Stimulated activated CD8-positive, alpha-beta memory T cell treated with anti-CD3 and anti-CD28 coated beads, Interleukin-12 subunit alpha, Interleukin-12 subunit beta, amount 100 ng/mL, for 4 hours (primary cell): ENCODE measurements around the gene ZSWIM5.
"Not testable (repeated sequence)": the region's sequence is repeated elsewhere in the genome, so short reads cannot be mapped to it uniquely, and the experiment has no call there.

Source experiments
- DNase-seq: peaks from one replicate; pipeline ENCODE4 v3.0.0-alpha.2; 2020; ENCODE audit warnings: low read depth

Gene ZSWIM5

GRCh38 chr1:45205910-45206721, at the start of gene ZSWIM5:
TSS of gene ZSWIM5 (minus strand) at chr1:45206605. CDS start at chr1:45206350, 255 bp downstream.
- DNase-seq, result peak; percentile 41

DNA sequence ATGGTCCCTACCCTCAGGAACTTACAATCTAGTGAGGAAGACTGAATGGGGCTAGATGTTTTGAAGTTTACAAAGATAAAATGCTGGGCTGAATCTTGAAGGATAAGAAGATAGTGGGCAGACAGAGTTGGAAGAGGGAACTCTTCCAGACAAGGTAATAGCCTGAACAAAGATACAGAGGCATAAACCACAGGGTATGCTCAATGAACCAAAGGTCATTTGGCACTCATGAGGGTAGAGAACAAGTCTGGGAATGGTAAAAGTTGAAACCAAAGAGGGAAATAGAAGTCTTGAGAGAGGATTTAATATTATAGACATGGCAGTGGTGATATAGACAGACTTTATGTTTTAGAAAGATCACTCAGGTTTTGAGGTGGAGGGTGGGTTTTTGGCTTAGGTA, 48.1 kb upstream of the ZSWIM5 start:
- DNase-seq, result no peak

DNA sequence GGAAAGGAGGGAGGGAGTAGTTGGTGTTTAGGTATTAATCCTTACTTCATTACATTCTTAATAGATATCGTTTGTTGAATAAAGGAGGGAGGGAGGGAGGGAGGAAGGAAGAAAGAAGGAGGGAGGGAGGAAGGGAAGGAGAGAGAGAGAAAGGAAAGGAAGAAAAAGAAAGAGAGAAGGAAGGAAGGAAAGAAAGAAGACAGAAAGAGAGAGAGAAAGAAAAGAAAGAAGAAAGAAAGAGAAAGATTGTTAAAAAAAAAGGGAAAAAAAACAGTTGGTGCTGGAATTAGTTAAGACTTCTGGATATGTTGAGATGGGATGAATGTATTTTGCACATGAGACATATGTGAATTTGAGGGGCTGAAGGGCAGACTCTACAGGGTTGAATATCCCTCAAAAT, 44.1 kb upstream of the ZSWIM5 start:
- no peak for DNase-seq

GRCh38 chr1:45248004-45248403, 41.6 kb upstream of the ZSWIM5 start:
- not testable (repeated sequence) for DNase-seq

GRCh38 chr1:45246760-45247159, 40.4 kb upstream of the ZSWIM5 start:
- no peak for DNase-seq

DNA sequence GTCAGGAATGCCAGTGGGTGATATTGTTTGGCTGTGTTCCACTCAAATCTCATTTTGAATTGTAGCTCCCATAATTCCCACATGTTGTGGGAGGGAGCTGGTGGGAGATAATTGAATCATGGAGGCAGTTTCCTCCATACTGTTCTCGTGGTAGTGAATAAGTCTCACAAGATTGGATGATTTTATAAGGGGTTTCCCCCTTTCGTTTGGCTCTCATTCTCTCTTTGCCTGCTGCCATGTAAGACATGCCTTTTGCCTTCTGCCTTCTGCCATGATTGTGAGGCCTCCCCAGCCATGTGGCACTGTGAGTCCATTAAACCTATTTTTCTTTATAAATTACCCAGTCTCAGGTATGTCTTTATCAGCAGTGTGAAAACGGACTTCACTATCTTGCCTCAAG, 40.0 kb upstream of the ZSWIM5 start:
- DNase-seq, result not testable (repeated sequence)

DNA sequence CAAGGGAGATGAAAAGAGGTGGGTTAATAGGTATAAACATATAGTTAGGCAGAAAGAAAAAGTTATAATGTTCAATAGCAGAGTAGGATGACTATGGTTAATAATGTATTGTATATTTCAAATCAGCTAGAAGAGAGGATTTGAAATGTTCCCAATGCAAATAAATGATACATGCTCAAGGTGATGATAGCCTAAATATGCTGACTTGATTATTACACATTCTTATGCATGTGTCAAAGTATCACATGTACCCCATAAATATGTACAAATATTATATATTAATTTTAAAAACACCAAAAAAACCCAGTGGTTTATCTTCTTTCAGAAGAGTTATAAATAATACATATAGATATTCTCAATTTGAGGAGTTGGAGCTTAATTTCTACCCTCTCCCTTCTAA, 38.3 kb upstream of the ZSWIM5 start:
- DNase-seq, result no peak

DNA sequence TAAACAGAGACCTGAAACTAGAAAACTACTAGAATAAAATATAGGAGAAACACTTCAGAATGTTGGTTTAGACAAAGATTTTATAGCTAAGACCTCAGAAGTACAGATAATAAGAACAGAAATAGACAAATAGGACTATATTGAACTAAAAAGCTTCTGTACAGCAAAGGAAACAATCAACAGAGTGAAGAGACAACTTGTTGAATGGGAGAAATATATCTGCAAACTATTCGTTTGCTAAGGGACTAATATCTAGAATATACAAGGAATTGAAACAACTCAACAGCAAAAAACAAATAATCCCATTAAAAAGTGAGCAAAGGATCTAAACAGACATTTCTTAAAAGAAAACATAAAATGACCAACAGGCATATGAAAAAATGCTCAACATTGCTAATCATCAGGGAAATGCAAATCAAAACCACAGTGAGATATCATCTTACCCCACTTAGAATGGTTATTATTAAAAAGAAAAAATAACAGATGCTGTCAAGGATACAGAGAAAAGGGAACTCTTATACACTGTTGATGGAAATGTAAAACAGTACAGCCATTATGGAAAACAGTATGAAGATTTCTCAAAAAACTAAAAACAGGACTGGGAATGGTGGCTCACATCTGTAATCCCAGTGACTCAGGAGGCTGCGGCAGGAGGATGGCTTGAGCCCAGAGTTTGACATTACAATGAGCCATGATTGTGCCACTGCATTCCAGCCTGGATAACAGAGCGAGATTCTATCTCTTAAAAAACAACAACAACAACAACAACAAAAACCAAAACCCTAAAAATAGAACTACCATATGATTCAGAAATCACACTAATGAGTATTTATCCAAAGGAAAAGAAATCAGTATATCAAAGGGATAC, 37.3 kb upstream of the ZSWIM5 start:
- no peak for DNase-seq

GRCh38 chr1:45238846-45239245, 32.4 kb upstream of the ZSWIM5 start:
- DNase-seq, result no peak

- DNase-seq, result no peak
Observed at GRCh38 chr1:45236136-45236535, 29.7 kb upstream of the ZSWIM5 start.

GRCh38 chr1:45230537-45230936, 24.1 kb upstream of the ZSWIM5 start:
- no peak for DNase-seq

DNA sequence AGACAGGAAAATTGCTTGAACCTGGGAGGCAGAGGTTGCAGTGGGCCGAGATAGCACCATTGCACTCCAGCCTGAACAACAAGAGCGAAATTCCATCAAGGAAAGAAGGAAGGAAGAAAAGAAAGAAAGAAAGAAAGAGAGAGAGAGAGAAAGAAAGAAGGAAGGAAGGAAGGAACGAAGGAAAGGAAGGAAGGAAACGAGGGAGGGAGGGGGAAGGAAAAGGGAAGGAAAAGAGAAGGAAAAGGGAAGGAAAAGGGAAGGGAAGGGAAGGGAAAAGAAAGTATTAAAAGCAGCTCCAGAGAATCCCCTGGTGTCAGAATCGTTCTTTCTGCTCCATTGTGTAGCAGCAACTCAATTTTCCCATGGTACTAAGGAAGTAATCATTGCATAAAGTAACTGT, 19.2 kb upstream of the ZSWIM5 start:
- no peak for DNase-seq

GRCh38 chr1:45223710-45224109, 17.3 kb upstream of the ZSWIM5 start:
- DNase-seq, result not testable (repeated sequence)

DNA sequence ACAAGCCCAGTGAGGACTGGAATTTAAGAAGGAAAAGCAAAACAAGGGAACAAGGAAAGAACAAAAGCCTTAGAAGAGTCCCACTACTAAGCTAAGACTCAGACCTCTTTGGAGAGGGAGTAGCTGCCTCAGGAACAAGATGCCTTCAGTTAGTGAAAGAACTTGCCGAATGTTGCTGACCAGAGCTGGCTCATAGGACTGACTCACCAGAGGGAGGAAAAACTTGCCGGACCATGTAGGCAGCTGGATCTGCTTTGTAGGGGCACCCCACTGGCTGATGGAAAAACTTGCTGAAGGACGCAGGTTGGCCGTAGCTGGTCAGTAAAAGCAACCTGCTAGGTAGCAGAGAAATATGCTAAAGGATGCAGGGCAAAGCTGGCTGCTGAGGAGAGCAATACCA, 15.3 kb upstream of the ZSWIM5 start:
- DNase-seq, result no peak

- DNase-seq, result no peak
Observed at GRCh38 chr1:45216861-45217260, 10.5 kb upstream of the ZSWIM5 start.

DNA sequence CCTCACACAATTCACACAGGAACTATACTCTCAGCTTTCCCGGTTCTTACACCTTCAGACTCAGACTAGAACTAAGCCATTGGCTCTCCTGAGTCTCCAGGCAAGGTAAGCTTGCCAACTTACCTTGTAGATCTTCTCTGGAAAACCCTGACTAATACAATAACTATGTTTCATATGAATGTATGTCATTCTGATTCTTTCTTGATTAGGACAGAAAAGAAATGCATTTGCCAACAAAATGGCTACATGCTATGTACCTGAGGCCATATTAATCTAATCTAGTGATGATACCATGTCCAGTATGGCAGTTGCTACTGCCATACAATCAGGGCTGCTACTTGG, 9.8 kb upstream of the ZSWIM5 start:
- no peak for DNase-seq

GRCh38 chr1:45215485-45216199, 9.2 kb upstream of the ZSWIM5 start:
- DNase-seq, result no peak

- DNase-seq, result no peak
Observed at GRCh38 chr1:45213892-45214291, 7.5 kb upstream of the ZSWIM5 start.

DNA sequence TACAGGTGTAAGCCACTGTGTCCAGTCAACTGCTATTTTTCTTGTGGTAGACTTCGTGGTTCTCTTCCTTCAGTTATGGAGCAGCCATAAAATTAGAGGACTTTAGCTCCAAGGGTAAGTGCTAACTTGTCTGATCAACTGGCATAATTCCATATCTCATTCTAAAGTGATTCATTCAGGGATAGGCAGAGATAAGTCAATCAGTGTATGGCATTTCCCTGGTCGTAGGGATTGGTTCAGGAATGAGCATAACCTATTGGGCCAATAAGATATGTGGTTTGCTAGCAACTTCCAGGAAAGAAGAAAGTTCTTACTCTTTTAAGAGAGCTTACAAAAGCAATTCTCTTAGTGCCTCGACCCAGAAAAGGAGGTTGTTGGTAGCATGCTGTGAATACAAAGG, 4.7 kb upstream of the ZSWIM5 start:
- no peak for DNase-seq

GRCh38 chr1:45206808-45207623, 611 bp upstream of the ZSWIM5 start:
- no peak for DNase-seq

- DNase-seq, result no peak
Observed at GRCh38 chr1:45205011-45205909, 1.1 kb downstream of the ZSWIM5 start.
